ENCODE data around the gene PKP4. TPM values are rescaled to one million over a fixed set of nuclear protein-coding genes. Genes with fewer than 3 reads are reported as not detected.

Gene PKP4
- total and polyA plus RNA-seq, 9 of the 15 experiments (the other 6 are each of a cell fraction or from before 2014, with no cell fraction given) = 24.6 to 99.1 (median 74.0) TPM

DNA sequence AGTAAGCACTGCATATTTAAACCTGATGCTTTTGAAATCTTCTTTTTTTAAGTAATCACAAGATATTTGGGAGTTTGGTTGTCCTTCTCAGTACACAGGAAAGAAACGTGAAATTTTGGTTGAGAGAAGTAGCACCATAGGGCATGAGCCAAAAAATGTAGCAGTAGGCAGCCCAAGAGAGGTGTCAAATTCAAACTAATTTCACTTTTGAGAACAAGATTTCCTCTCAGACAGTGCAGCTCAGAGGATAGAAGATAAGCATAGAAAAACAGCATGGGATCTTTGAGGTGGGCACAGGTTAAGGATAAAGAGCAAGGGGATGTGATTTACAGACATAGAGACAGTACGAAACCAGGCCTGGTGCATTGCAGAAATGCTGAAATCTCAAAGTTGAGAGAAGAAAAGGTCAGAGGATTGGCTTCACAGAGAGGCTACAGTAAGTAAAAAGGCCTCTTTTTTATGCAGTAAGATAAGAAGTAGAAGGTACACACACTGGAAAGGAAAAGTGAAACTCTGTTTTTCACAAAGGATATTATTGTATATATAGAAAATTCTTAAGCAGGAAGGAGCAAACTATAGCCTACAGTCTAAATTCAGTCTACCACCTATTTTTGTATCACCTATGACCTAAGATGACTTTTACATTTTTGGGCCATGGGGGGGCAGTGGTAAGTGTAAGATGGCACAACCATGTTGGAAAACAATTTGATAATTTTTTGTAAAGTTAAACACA, 89.8 kb downstream of the PKP4 start:
- TF ChIP-seq, protein P1, sequence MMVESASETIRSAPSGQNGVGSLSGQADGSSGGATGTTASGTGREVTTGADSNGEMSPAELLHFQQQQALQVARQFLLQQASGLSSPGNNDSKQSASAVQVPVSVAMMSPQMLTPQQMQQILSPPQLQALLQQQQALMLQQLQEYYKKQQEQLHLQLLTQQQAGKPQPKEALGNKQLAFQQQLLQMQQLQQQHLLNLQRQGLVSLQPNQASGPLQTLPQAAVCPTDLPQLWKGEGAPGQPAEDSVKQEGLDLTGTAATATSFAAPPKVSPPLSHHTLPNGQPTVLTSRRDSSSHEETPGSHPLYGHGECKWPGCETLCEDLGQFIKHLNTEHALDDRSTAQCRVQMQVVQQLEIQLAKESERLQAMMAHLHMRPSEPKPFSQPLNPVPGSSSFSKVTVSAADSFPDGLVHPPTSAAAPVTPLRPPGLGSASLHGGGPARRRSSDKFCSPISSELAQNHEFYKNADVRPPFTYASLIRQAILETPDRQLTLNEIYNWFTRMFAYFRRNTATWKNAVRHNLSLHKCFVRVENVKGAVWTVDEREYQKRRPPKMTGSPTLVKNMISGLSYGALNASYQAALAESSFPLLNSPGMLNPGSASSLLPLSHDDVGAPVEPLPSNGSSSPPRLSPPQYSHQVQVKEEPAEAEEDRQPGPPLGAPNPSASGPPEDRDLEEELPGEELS (CRISPR knock-in tag; IDR thresholded peaks at IDR 0.05; ENCODE audit: borderline replicate concordance) = no peak
- TF ChIP-seq ZFPM2 (CRISPR knock-in tag; IDR thresholded peaks at IDR 0.05) = no peak
- TF ChIP-seq ZFP36 (IDR thresholded peaks at IDR 0.05; ENCODE audit: low read depth, low read length, partially characterized antibody) = no peak
- peak in 1 of 2 experiments; percentile 6; a peak in 1 of 4 replicates for TF ChIP-seq RAD21 (CRISPR knock-in tag; conservative IDR thresholded peaks at IDR 0.05 in 1 of 2, IDR thresholded peaks at IDR 0.05 in 1 of 2)
- BruUV-seq (replicated peaks) = no TSS peak
- DNase-seq (ENCODE audit: extremely low read depth in 1 of 4, low spot score in 3 of 4) (peak in 2 of 4 experiments; percentile 9 to 22), FAIRE-seq (no peak), ATAC-seq (no peak)
- H3K4me1 ChIP-seq (replicated peaks in 1 of 2; ENCODE audit: control insufficient read depth in 2 of 2, insufficient read depth in 2 of 2, low read length in 2 of 2) = no peaks in the 10 kb centered on the region
- intact Hi-C loops (cut with micrococcal nuclease) (no loop called here), in situ Hi-C loops (cut with MboI) (no loop called here)
- peaks cover 45% of the 10 kb centered on the region for H3K36me3 ChIP-seq (ENCODE audit: control insufficient read depth, insufficient read depth, low read length)
- H3K27ac ChIP-seq (ENCODE audit: extremely low read depth, low read depth, low read length) = no peak overlapping the region
- no peaks in the 10 kb centered on the region for H3K27me3 ChIP-seq (ENCODE audit: control insufficient read depth in 2 of 2, insufficient read depth in 2 of 2, low read length in 2 of 2)
- H3K4me2 ChIP-seq (ENCODE audit: insufficient read depth, low read length) = no peak overlapping the region
- ChIA-PET POLR2A (no interaction called here), CTCF (ENCODE audit: low intra/inter-chr PET ratio) (no interaction called here)
- H3K4me3 ChIP-seq = no peak overlapping the region
- H3K79me2 ChIP-seq (ENCODE audit: control insufficient read depth, insufficient read depth, low read length) = no peaks in the 10 kb centered on the region
- no peaks in the 10 kb centered on the region for H4K20me1 ChIP-seq (replicated peaks; ENCODE audit: control insufficient read depth, insufficient read depth, low read length)
- no peak overlapping the region for H2AFZ ChIP-seq (ENCODE audit: low read depth, low read length)
- WGBS (ENCODE audit: insufficient coverage, low coverage, missing lambda C conversion rate) = 93% methylated on average over 2 of the region's 2 CpGs
- no peaks in the 10 kb centered on the region for H3K9me3 ChIP-seq (replicated peaks; ENCODE audit: control insufficient read depth, insufficient read depth, low read depth, low read length)
- H3K9ac ChIP-seq (ENCODE audit: insufficient read depth in 1 of 2, low read depth in 2 of 2, low read length in 2 of 2) = no peak overlapping the region
- H3K9me1 ChIP-seq (ENCODE audit: control insufficient read depth, insufficient read depth, low read length) = no peaks in the 10 kb centered on the region
